Brain microvascular endothelial cell (primary cell): ENCODE results near the gene HNRNPL.
"Not testable (repeated sequence)": the region's sequence is repeated elsewhere in the genome, so short reads cannot be mapped to it uniquely, and the experiment has no call there.

ENCODE experiments used
- DNase-seq: peaks from one replicate; pipeline ENCODE4 v3.0.0-alpha.2; 2020
- H3K27ac ChIP-seq: fragments of 250-450 bp; sonication (Bioruptor Pico); 2 replicates; pipeline ENCODE4 v1.5.1; 2020; ENCODE audit warnings: mild to moderate bottlenecking, moderate library complexity
- H3K27me3 ChIP-seq: fragments of 250-450 bp; sonication (Bioruptor Pico); replicated peaks from 2 replicates; pipeline ENCODE4 v1.5.1; 2020; ENCODE audit warnings: mild to moderate bottlenecking
- H3K36me3 ChIP-seq: fragments of 250-450 bp; sonication (Bioruptor Pico); replicated peaks from 2 replicates; pipeline ENCODE4 v1.5.1; 2020; ENCODE audit warnings: mild to moderate bottlenecking
- H3K4me3 ChIP-seq: 2 replicates; pipeline ENCODE4 v1.5.1; 2011; ENCODE audit warnings: low read depth, mild to moderate bottlenecking, control low read depth, low read length, moderate library complexity
- in situ Hi-C: cut with HindIII; loops from 2 replicates; pipeline ENCODE4 v1.10.0; 2017; ENCODE audit warnings: low sequenced_read_pairs, low pct_ligation_motif_present
- TF ChIP-seq, protein P1 (sequence below): IDR thresholded peaks from 2 replicates; pipeline ENCODE4 v1.5.1; 2011; ENCODE audit warnings: low read depth, mild to moderate bottlenecking, moderate library complexity, low read length, control low read depth, inconsistent platforms; ENCODE audit errors: missing control alignments

The HNRNPL gene

DNA sequence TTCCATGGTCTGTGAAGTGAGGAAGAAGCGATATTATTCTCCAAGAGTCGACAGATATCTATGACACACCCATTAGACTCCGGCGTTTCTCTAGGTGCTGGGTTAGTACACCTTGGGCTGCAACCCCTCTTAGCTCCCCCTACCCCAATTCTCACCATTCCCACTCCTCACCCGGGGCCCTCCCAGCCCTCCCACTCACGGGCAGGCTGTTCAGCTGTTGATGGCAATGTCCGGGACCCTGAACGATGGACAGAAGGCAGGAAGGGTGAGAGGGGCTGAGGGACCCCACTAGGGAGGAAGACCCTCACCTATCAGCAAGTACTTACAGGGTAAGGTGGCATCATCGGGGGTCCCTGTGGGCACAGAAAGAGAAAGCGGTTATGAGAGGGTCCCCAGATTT lies 46.2 kb downstream of the HNRNPL start:
- TF ChIP-seq, protein P1, sequence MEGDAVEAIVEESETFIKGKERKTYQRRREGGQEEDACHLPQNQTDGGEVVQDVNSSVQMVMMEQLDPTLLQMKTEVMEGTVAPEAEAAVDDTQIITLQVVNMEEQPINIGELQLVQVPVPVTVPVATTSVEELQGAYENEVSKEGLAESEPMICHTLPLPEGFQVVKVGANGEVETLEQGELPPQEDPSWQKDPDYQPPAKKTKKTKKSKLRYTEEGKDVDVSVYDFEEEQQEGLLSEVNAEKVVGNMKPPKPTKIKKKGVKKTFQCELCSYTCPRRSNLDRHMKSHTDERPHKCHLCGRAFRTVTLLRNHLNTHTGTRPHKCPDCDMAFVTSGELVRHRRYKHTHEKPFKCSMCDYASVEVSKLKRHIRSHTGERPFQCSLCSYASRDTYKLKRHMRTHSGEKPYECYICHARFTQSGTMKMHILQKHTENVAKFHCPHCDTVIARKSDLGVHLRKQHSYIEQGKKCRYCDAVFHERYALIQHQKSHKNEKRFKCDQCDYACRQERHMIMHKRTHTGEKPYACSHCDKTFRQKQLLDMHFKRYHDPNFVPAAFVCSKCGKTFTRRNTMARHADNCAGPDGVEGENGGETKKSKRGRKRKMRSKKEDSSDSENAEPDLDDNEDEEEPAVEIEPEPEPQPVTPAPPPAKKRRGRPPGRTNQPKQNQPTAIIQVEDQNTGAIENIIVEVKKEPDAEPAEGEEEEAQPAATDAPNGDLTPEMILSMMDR, result no peak
- no peak overlapping the region for H3K27ac ChIP-seq
- no peak overlapping the region for H3K4me3 ChIP-seq
- DNase-seq, result no peak
- H3K36me3 ChIP-seq, result no peaks in the 10 kb centered on the region
- H3K27me3 ChIP-seq, result no peaks in the 10 kb centered on the region
- in situ Hi-C loops, result no loop called here

DNA sequence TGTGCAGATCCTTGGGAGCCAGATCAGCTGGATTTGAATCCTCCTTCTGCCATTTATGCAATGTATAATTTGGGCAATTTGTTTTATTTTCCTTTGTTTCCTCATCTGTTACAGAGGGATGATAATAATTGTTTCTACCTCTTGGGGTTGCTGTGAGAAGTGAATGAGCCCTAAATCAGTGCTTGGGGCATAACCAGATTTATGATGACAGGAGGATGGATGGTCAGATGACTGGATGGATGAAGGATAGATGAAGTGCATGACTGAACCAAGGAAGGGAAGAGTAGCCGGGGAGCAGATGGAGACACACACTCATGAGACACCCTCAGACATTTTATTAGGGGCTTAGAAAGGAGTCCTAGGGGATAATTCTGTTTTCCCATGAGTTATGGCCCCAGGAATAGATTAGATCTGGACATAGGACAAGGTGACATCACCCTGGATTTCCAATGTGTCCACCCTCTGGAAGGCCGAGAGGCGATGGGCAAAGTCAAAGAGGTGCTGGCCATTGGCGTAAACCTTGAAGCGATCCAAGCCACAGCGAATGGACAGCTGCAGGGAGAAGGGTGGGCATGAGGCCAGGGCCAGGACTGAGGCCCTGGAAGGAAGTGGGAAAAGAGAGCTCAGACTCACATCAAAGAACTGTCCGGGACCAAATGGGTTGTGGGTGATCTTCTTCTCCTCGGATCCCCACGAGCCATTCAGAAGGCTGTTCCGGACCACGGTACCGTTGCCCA lies 48.3 kb downstream of the HNRNPL start:
- H3K27me3 ChIP-seq, result no peaks in the 10 kb centered on the region
- in situ Hi-C loops, result no loop called here
- TF ChIP-seq, protein P1, result no peak
- DNase-seq, result no peak
- no peaks in the 10 kb centered on the region for H3K36me3 ChIP-seq
- no peak overlapping the region for H3K27ac ChIP-seq
- no peak overlapping the region for H3K4me3 ChIP-seq

DNA sequence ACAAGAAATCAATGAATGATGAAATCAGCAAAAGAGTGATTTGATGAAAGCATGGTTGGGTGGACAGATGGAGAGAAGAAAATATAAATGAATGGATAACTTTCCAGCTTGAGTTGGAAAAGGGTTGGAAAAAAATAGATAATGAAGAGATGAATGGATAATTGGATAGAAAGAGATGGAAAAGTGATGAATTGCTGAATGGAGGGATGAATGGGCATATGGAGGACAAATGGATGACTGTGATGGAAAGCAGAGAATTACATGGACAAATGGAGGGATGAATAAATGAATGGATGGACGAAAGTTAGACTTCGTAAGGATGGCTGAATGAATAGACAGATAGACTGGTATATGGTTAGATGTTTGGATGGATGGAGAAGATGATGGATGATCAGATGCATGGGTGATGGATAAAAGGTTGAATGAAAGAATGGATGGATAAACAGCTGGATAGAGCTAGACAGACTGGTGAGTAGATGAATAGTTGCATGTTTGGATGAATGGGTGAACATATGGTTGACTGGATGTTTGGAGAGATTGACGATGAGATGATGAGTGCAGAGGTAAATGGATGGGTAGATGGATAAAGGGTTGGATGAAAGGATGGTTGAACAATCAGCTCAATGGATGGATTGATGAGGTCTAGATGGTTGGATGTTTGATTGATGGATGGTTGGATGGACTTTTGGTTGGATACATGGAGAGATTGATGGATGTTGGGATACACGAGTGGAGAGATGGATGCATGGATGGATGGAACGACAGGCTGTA lies 49.0 kb downstream of the HNRNPL start:
- no peak overlapping the region for H3K27ac ChIP-seq
- in situ Hi-C loops, result no loop called here
- H3K27me3 ChIP-seq, result no peaks in the 10 kb centered on the region
- no peak for DNase-seq
- H3K36me3 ChIP-seq, result no peaks in the 10 kb centered on the region
- TF ChIP-seq, protein P1, result no peak
- no peak overlapping the region for H3K4me3 ChIP-seq

DNA sequence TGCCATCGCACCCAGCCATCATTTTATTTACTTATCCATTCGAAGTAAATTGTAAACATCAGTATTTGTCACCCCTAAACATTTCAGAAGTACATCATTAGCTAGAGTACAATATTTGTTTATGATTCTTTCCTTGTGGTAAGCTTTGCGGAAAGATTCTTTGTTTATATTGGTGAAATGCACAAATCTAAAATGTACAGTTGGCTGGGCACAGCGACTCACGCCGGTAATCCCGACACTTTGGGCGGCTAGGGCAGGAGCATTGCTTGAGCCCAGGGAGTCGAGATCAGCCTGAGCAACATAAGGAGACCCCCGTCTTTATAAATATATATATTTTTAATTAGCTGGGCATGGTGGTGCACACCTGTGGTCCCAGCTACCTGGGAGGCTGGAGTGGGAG lies 50.7 kb downstream of the HNRNPL start:
- in situ Hi-C loops, result no loop called here
- H3K27me3 ChIP-seq, result no peaks in the 10 kb centered on the region
- TF ChIP-seq, protein P1, result no peak
- H3K27ac ChIP-seq, result no peak overlapping the region
- no peak overlapping the region for H3K4me3 ChIP-seq
- DNase-seq, result no peak
- H3K36me3 ChIP-seq, result no peaks in the 10 kb centered on the region

DNA sequence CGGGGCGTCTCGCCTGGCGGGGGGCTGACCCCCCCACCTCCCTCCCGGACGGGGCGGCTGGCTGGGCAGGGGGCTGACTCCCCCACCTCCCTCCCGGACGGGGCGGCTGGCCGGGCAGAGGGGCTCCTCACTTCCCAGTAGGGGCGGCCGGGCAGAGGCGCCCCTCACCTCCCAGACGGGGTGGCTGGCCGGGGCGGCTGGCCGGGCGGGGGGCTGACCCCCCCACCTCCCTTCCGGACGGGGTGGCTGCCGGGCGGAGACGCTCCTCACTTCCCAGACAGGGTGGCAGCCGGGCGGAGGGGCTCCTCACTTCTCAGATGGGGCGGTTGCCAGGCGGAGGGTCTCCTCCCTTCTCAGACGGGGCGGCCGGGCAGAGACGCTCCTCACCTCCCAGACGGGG lies 52.0 kb downstream of the HNRNPL start:
- H3K27ac ChIP-seq, result not testable (repeated sequence)

DNA sequence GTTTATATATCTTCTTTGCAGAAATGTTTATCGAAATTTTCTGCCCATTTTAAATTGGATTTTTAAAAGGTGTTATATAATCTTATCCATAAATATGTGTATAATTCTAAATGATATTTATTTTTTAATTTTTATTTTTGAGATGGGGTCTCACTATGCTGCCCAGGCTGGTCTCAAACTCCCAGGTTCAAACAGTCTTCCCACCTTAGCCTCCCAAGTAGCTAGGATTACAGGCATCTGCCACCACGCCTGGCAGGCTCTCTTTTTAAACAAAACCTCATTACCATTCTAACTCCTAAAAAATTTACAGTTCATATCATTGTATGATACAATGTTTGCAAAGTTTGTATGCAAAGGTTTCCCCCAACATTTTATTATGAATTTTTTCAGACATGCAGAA lies 53.6 kb downstream of the HNRNPL start:
- Histone ChIP-seq H3K27me3 (no peaks in the 10 kb centered on the region), H3K36me3 (no peaks in the 10 kb centered on the region), H3K27ac (no peak overlapping the region), H3K4me3 (no peak overlapping the region)
- in situ Hi-C loops, result no loop called here
- TF ChIP-seq, protein P1, result no peak
- no peak for DNase-seq

More for the DNA sequence above, 52.0 kb downstream of the HNRNPL start:
- DNase-seq, H3K36me3 ChIP-seq, in situ Hi-C loops, H3K4me3 ChIP-seq, H3K27me3 ChIP-seq: not testable (repeated sequence)
